ENCODE data around the gene DGCR2.

Gene DGCR2

DNA sequence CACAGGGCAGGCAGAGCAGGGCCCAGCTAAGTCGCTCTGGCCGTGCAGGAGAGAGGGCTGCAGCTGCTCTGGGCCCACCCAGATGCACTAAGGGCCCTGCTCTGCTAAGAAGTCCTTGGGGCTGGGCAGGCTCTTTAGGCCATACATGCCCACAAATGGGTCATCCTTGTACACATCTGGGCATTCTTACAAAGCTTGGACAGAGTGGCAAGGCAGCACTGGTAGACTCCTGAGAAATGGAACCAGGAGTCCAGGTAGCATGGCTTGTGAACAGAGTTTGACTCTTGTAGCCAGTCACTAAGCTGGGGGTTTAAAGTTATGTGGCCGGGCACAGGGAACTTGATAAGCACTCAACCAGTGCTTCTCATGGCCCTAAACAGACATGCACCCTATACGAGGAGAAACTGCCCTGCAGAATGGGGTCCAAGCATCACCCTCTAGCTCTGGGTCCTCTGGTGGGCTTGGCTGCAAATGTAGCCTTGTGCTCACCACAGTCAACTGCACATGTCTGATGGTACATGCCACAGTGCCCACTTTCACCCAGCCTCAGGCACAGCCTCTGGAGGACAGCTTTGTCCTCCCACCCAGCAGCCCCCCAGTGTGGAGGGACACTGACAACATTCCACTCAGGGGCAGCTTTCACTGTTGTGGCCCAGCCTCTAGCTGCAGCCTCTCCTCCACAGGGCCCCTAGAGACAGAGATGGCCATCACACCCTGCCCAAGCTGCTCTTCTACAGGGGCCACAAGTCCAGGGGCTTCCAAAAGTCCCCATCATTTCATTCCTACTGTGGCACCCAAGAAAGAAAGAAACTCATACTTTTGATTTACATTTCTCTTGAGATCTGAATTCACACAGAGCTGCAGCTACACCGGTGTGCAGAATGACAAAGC, 75.2 kb downstream of the DGCR2 start:
- no peak overlapping the region for H3K4me3 ChIP-seq (ENCODE audit: low read depth, low read length)
- no peak for DNase-seq (ENCODE audit: low read depth)
- TF ChIP-seq, protein P1, sequence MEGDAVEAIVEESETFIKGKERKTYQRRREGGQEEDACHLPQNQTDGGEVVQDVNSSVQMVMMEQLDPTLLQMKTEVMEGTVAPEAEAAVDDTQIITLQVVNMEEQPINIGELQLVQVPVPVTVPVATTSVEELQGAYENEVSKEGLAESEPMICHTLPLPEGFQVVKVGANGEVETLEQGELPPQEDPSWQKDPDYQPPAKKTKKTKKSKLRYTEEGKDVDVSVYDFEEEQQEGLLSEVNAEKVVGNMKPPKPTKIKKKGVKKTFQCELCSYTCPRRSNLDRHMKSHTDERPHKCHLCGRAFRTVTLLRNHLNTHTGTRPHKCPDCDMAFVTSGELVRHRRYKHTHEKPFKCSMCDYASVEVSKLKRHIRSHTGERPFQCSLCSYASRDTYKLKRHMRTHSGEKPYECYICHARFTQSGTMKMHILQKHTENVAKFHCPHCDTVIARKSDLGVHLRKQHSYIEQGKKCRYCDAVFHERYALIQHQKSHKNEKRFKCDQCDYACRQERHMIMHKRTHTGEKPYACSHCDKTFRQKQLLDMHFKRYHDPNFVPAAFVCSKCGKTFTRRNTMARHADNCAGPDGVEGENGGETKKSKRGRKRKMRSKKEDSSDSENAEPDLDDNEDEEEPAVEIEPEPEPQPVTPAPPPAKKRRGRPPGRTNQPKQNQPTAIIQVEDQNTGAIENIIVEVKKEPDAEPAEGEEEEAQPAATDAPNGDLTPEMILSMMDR (IDR thresholded peaks at IDR 0.05; ENCODE audit: low read depth, low read length, missing control alignments): no peak
- in situ Hi-C loops (cut with HindIII; ENCODE audit: low sequenced_read_pairs): no loop called here

DNA sequence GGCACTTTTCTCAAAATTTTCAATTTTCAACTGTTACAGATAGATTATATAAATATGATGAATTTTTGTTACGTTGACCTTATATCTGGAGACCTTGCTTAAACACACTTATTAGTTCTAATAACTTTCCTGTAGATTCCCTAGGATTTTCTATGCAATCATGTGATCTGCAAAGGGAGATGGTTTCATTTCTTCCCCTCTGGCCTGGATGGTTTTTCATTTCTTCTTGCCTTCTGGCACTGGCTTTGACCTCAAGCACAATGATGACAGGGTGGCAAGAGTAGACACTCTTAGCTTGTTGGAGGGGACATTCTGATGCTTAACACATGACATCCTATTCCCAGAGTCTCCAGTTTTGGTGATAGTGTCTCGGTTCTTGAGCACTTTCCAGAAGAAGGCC, 75.9 kb downstream of the DGCR2 start:
- TF ChIP-seq, protein P1 (IDR thresholded peaks at IDR 0.05; ENCODE audit: low read depth, low read length, missing control alignments): no peak
- in situ Hi-C loops (cut with HindIII; ENCODE audit: low sequenced_read_pairs): no loop called here
- H3K4me3 ChIP-seq (ENCODE audit: low read depth, low read length): no peak overlapping the region
- DNase-seq (ENCODE audit: low read depth): no peak

DNA sequence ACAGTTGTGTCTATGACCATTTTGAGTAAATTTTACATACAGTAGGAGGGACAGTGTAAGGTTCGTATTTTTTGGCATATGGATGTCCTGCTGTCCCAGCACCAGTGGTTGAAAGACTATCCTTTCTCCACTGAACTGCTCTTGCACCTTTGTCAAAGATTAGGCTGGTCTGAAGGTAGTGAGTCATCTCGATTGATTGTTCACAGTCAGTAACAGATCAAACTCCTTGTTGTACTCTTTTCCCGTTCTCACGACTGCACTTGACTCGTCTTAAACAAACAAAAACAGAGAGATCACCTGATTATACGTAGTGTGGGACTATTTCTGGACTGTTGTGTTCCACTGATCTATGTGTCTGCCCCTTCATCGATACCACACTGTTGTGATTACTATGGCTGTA, 77.1 kb downstream of the DGCR2 start:
- DNase-seq (ENCODE audit: low read depth): no peak
- H3K4me3 ChIP-seq (ENCODE audit: low read depth, low read length): no peak overlapping the region
- TF ChIP-seq, protein P1 (IDR thresholded peaks at IDR 0.05; ENCODE audit: low read depth, low read length, missing control alignments): no peak
- in situ Hi-C loops (cut with HindIII; ENCODE audit: low sequenced_read_pairs): no loop called here

DNA sequence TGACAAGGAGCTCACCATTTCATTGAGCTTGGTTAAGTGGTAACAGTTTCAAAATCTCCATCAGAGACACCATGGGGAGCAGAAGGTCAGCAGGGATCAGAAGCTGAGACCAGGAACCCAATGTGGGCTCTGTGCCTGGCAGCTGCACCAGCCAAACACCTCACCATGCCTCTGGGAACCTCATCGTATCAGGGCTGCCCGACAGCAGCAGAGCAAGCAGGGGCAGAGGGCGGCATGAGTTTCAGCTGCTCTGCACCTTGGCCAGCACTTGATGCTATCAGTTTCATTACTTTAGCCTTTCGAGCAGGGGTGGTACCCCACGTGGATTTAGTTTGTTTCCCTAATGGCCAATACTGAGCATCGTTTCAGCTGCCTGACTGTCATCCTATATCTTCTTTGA, 77.8 kb downstream of the DGCR2 start:
- TF ChIP-seq, protein P1 (IDR thresholded peaks at IDR 0.05; ENCODE audit: low read depth, low read length, missing control alignments): no peak
- DNase-seq (ENCODE audit: low read depth): no peak
- in situ Hi-C loops (cut with HindIII; ENCODE audit: low sequenced_read_pairs): no loop called here

DNA sequence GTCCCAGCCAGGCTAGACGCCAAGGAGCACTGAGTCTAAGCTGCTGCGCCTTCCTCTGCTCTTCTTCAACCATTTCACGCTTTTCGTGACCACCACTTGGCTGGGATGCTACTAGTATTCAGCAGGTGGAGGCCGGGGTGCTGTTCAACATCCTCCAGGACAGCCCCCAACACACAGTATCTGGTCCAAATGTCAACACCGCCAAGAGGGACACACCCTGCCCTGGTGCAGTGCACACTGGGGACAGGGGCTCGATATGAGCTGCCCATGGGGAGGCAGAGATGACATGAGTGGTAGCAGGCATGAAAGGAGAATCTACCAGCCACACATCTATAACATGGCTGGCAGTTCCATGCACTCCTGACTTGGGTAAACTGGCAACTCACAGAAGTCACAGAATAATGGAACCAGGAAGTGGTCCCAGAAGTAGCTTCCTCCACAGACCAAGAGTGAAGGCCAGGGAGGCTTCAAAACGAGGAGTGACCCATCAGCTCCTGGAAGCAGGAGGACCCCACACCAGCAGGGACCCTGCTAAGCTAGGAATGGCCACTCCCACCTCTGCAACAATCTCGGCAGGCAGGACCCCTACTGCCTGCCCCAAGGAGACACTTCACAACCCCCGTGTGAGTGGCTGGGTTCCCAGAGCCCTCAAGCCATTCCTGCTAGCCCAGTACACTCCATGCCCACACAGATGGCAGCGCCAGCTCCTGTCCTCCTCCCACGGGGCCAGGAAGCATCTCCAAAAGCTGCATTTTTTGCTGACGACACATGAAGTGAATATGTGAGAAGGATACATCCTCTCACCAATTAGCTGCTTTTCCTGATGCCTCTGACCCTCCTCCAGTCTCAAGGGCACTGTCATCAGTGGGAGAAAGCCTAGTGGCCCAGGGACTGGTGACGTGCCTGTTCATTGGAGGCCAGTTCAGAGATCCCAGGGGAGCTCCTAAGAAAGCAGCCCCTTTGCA, 78.8 kb downstream of the DGCR2 start:
- H3K4me3 ChIP-seq (ENCODE audit: low read depth, low read length): no peak overlapping the region
- DNase-seq (ENCODE audit: low read depth): no peak
- in situ Hi-C loops (cut with HindIII; ENCODE audit: low sequenced_read_pairs): no loop called here
- TF ChIP-seq, protein P1 (IDR thresholded peaks at IDR 0.05; ENCODE audit: low read depth, low read length, missing control alignments): no peak

More for the DNA sequence above, 77.8 kb downstream of the DGCR2 start:
- H3K4me3 ChIP-seq (ENCODE audit: low read depth, low read length): no peak overlapping the region

Measured in astrocyte of the cerebellum (primary cell).